ENCODE results near the gene ZNF627.
"Not testable (repeated sequence)": the region's sequence is repeated elsewhere in the genome, so short reads cannot be mapped to it uniquely, and the experiment has no call there.

Gene ZNF627

DNA sequence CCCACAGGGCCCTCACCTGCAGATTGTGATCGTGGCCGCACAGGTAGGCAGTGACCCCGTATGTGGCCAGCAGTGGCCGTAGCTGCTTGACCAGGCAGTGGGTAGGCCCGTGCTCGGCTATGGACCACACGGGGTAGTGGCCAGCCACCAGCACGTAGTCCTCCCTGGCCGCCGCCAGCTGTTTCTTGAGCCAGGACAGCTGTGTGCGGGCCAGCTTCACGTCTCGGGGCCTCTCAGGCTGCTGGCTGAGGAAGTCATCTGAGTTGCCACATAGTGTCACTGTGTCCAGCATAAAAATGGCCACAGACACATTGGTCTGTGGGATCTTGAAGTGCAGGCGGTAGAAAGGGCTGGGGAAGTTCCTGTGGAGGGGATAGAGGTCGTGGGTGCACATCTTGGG lies 21.1 kb upstream of the ZNF627 start:
- no peak for DNase-seq

DNA sequence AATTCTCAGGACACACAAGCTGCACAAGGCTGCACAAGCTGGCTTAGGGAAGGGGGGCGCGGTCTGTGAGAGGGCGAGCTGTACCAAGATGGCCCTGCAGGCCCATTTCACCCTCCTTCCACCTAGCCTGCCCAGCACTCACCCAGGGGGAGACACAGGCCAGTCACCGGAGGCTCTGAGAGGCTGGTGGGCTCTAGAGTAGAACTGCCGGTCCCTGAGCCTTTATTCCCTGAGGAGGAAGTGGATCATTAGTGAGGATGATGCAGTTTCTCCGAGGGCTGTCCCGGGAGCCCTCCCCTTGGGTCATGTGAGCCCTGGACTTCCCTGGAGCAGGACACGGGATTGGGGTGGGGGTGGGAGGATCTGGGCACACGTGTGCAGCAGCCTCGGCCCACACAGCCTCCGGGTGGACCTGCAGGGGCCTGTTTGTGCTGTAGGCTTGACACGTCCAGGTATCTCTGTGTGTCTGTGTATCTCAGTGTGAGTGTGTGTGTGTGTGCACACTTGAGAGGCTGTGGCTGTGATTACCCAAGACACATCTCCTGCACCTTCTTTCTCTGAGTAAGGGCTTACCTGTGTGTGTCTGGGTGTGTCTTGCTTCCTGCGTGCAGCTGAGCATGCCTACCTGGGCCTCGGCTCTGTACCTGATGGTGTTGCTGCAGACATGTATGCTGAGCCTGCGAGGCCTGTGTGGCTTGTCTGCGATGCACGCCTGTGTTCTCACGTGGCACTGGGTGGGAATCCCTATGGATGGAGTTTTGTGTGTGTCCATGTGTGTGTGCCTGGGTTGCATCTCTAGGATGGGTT lies 19.6 kb upstream of the ZNF627 start, which contains the start of gene ACP5:
Gene ACP5, minus strand, starts transcription at position 195 of the 807 bp plus-strand sequence. CDS start 328 bp downstream, outside the sequence.
- no peak for DNase-seq

DNA sequence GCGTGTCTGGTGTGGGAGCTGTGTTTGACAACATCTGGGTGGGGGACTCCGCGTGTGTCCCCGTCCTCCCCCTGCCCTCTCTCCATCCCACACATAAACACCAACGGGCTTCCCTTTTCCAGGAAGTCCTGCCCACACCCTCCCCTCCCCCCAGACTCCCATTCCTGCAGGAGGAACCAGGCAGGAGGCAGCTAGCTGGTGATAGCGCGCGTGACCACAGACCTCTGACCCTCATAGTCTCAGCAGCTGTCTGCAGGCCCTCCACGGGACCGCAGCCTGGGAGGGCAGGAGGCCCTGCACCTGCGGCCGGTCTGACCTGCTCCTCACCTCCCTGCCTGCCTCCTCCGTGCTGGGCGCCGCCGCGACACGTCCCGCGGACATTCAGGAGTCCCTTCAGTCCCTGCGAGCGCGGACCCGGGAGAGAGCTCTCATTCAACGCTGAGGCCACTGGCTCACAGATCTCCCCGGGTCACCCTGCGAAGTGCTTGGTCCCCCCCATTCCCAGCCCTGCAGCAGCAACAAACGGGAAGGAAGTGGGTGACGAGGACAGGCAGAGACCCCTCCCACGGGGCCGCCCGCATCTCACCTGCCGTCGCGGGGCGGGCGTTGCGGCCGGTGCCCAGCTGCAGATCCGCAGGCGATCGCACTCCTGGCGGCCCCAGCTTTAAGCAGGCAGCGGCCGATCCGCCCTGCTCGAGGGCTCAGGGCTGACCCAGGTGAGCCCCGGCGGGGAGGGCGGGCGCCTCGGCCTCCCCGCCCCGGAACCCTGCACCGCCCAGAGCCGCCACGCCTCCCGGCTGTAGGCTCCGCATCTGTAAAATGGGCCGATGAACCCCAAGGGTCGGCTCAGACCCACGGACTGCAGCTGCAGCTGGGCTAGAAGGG lies 18.8 kb upstream of the ZNF627 start:
- no peak for DNase-seq

DNA sequence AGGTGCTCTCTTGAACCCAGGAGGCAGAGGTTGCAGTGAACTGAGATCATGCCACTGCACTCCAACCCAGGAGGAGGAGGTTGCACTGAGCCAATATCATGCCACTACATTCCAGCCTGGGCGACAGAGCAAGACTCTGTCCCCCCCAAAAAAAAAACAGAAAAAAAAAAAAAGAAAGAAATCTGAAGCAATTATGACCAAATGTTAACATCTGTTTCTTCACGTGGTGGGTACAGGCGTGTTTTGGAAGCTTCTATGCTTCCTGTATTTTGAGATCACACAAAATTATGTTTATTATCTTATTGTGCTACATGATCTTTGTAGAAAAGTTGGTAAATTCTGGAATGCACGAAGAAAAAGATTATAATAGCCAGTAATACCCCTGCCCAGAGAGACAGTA lies 17.2 kb upstream of the ZNF627 start:
- no peak for DNase-seq

DNA sequence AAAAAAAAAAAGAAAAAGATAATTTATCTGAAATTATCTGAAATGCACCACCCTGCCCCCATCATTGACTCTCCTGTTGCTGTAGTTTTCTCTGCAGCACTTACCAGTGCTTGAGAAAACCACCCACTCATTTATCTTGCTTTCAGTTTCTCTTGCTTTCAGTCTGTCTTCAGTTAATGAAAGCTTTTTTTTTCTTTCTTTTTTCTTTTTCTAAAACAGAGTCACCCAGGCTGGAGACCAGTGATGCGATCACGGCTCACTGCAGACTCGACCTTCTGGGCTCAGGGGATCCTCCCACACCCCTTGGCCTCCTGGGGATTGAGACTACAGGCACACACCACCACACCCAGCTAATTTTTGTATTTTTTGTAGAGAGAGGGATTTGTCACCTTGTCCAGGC lies 15.5 kb upstream of the ZNF627 start:
- DNase-seq, result no peak

DNA sequence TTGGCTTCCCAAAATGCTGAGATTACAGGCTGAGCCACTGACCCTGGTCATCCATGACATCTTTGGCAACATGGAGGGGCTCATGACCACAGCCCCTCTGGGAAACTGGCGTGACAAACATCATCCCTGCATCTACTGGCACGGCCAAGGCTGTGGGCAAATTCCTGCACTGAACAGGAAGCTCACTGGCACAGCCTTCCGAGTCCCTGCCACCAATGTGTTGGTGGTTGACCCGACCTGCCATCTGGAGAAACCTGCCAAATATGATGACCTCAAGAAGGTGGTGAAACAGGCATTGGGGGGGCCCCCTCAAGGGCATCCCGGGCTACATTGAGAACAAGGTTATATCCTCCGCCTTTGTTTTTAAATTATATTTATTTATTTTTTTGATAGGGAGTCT lies 11.0 kb upstream of the ZNF627 start:
- DNase-seq, result no peak

DNA sequence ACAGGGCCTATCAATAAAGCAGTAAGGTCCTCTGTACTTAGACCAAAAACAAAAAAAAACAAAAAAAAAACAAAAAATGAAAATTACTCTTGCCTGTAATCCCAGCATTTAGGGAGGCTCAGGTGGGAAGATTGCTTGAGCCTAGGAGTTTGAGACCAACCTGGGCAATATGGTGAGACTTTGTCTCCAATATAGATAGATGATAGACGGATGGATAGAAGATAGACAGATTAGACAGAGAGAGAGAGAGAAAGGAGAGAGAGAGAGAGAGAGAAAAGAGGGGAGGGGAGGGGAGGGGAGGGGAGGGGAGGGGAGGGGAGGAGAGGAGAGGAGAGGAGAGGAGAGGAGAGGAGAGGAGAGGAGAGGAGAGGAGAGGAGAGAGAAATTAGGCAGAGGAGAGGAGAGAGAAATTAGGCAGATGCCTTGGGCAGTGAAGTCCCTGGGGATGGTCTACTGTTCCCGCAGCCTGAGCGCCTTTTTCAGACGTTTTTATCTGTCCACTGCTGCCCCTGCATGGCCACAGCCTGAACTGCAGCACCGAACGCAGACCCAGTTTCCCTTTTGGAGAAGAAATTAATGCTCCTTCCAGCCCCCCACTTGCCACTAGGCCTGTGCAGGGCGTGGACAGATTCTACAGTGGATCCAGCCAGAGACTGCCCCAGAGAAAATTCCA lies 9.8 kb upstream of the ZNF627 start:
- DNase-seq, result no peak

DNA sequence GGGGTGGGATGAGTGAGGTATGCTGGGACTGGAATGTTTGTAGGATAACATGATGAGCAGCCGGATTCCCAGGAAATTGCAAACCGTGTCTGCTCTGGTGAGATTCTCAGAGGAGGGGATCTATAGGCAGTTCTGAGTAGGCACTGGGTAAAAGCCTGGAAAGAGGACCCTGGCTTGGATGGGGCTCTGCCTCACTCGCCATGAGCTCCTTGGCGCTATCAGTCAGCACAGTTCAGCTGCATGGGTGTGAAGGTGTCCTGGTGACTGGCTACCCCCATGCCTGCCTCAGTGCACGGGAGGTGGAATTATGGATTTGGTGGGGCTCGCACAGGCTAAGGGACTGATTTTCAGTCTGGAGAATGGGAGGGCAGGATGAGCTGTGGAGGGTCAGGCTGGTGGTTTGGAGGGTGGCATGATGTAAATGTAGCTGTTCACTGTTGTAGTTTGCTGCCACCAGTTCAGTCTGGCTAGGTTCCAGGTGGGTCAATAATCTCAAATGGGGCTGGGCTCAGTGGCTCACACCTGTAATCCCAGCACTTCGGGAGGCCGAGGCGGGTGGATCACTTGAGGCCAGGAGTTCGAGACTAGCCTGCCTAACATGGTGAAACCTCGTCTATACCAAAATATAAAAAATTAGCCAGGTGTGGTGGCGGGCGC lies 9.2 kb upstream of the ZNF627 start:
- no peak for DNase-seq

DNA sequence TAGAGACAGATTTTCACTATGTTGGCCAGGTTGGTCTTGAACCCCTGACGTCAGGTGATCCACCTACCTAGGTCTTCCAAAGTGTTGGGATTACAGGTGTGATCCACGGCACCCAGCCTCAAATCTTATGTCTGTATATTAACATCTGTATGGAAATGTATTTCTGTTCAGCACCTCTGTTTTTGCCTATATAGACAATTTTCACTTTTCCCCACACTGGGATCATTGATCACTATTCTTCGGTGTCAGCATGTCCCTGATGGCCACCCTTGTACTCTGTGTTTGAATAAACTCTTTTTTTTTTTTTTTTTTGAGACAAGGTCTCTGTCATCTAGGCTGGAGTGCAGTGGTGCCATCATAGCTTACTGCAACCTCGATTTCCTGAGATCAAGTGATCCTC lies 3.2 kb upstream of the ZNF627 start:
- DNase-seq, result no peak

DNA sequence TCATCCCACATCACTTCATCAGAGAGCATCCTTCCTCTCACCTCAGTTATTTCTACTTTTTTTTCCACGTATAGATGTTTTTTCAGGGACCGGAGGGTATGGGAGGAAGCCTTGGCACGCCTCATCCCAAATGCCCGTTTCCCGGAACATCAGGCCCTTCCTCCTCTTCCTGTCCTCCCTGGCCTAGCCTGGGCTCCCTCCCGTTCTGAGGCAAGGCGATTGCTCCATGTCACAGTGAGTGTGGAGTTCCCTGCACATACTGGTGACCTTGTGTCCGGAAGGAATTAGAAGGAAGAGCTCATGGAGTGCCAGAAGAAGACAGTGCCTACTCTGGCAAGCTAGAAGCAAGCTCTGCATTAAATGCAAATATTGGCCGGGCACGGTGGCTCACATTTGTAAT lies 1.1 kb upstream of the ZNF627 start:
- DNase-seq, result no peak

DNA sequence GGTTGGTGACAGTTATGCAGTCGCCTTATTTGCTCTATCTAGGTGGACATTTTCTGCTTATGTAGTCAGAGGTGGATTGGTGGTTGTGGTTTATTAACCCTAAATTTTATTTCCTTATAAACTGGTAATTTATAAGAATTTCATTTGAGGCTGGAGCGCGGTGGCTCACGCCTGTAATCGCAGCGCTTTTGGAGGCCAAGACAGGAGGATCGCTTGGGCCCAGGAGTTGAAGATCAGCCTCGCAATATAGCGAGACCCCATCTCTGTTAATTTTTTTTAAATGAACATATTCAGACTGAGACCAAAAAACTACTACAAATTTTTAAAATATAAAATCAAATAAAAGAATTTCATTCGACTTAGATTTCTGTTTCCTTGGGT lies 810 bp downstream of the ZNF627 start:
- no peak for DNase-seq

DNA sequence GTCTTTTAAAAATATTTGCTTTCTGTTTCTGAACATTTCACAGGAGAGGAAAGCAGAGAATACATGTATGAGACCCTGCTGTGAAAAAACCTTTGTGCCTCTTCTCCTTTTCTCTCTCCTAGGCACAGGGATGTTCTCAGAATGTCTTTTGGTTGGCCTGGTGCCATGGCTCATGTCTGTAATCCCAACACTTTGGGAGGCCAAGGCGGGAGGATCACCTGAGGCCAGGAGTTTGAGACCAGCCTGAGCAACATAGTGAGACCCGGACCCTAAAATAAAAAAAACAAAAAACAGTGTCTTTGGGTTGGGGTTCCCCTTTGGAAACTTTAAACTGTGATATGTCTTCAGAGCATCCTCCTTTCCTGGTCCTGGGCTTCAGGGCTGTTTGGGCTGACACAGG lies 1.5 kb downstream of the ZNF627 start:
- DNase-seq, result no peak

DNA sequence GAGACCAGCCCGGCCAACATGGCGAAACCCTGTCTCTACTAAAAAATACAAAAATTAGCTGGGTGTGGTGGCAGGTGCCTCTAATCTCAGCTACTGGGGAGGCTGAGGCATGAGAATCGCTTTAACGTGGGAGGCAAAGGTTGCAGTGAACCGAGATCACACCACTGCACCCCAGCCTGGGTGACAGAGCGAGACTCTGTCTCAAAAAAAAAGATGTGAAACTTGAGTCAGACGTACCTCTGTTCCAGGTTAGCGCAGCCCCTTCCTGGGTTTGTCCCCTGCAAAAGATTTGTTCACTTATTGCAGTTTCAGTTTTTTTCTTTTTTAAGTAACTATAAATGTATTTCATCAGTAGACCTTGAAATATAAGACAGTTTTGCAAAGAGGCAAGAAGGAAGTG lies 2.4 kb downstream of the ZNF627 start:
- not testable (repeated sequence) for DNase-seq

DNA sequence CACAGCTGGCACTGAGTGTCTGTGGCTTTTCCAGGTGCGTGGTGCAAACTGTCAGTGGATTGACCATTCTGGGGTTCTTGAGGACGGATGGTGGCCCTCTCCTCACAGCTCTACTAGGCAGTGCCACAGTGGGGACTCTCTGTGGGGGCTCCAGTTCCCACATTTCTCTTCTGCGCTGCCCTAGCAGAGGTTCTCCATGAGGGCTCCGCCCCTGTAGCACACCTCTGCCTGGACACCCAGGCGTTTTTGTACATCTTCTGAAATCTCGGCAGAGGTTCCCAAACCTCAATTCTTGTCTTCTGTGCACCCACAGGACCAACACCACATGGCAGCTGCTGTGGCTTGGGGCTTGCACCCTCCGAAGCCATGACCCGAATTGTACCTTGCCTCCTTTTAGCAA lies 9.2 kb downstream of the ZNF627 start:
- no peak for DNase-seq

DNA sequence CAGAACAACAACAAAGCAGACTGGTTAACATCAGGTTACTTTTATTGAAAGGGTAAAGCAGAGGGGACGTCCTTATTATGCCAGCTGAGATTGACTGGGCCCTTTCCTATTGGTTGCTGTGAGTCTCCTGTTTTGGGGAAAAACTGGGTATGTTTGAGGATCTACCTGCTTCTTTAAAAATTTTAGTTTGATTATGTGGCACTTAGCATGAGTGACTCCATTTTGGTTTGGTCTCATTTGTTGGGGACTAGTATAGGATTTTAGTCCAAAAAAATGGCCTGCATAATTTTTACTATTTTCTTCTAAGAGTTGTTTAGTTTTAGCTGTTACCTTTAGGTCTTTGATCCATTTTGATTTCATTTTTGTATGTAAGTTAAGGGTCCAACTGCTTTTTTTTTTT lies 14.4 kb downstream of the ZNF627 start:
- DNase-seq, result no peak

DNA sequence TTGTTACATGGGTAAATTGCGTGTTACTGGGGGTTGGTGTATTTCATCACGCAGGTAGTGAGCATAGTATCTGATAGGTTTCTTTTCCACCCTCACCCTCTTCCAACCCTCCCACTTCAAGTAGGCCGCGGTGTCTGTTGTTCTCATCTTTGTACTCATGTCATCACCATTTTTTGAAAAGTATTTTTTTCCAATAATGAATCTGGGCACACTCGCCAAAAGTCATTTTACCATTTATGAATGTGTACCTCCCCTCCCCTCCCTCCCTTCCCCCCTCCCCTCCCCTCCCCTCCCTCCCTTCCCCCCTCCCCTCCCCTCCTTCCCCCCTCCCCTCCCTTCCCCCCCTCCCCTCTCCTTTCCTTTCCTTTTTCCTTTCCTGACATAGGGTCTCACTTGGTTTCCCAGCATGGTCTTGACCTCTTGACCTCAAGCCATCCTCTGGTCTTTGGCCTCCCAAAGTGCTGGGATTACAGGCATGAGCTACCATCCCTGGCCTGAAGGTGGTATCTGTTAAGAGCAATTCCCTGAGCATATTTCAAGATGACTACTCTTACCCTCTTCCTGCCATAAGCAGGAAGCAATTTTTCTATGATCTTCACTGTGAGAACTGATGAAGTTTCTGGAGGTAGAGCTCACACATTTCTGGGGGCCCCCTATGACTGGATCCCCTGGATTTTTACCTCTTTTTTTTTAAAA lies 15.7 kb downstream of the ZNF627 start:
- DNase-seq, result no peak

DNA sequence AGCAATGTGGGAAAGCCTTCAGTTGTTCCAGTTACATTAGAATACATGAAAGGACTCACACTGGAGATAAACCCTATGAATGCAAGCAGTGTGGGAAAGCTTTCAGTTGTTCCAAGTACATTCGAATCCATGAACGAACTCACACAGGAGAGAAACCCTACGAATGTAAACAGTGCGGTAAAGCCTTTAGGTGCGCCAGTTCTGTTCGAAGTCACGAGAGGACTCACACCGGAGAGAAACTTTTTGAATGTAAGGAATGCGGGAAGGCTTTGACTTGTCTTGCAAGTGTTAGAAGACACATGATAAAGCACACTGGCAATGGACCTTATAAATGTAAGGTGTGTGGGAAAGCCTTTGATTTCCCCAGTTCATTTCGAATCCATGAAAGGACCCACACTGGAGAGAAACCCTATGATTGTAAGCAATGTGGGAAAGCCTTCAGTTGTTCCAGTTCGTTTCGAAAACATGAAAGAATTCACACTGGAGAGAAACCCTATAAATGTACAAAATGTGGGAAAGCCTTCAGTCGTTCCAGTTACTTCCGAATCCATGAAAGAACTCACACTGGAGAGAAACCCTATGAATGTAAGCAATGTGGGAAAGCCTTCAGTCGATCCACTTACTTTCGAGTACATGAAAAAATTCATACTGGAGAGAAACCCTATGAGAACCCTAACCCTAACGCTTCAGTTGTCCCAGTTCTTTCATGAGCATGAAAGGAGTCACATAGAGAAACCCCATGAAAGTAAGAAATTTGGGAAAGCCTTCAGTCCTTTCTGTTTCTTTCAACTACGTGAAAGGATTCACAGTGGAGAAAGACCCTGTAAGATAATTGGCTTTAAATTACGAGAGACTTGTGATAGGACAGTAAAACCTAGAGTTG lies 20.1 kb downstream of the ZNF627 start:
- DNase-seq, result no peak

DNA sequence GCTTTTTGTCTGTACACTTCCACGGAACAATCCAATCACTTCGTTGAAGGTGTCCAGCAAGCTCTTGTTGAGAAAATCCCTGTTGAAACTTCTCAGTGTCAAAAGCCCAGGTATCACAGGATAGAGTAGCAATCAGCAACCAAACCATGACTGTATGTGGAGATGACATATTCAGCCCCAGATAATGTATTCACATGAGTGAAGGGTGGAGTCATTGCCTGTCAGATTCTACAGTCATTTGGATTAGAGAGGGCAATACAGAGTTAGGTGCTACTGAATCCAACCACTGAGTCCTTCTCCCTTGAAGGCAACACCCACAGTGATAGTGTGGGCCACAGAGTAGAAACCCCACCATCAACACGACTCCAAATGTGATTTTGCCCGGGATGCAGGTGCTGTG lies 23.3 kb downstream of the ZNF627 start:
- DNase-seq, result no peak

DNA sequence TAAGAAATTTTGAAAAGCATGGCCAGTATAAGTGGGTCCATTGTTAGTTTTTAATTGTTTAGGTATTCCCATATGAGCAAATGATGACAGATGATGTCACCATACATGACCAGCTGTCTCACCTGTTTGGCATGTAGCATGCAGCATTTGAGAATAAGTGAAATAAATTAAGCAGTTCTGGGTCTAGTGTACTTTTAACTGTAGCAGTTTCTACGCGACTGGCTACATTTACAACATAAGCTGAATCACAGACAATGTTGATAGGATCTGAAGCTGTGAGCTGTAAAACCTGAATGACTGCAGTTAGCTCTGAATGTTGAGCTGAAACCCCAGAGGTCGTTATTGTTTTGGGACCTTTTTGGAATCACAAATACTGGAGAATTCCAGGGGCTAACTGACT lies 25.1 kb downstream of the ZNF627 start:
- not testable (repeated sequence) for DNase-seq

DNA sequence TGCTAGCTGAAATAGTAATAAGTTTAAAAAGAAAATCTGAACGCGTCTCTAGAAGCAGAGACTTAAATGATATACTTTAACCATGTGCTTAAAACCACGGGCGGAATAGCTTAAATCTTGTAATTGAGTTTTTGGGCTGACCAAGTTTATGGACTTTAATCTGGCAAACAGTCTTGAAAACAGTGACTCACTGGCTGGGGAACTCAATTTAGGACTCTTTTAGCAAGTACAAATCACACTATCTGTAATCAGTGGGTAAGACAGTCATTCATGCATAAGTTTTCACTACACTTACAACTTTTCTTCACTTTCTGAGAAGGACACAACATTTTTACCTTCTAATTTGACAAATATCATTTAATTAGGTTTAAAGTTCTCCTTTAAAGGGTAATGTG lies 26.8 kb downstream of the ZNF627 start:
- DNase-seq, result no peak

DNA sequence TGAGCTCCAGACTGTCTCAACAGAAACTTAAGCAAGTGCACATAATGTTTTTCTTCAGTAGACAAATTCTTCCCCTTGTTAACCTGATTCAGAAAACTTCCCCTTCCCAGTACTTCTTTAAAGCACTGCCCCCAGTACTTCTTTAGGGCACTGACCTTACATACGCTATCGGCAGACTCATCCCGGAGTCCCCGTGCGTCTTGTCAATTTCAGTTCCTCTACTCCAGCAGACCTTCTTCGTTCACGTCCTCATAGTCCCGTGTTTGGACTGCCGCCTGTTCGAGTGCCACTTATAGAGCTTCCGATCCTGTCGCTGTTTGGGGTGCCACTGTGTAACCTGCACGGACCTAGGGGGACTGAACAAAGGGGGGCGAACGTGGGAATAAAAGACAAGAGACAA lies 29.0 kb downstream of the ZNF627 start:
- no peak for DNase-seq

All from NCI-H524 treated with DMSO at 0.1 percent for 48 hours (cell line).